HL-60/S4 treated with retinoic acid at 250 ng/mL for 4 days and 3 days (cell line): ENCODE results near the gene PLB1.
"Not testable (repeated sequence)": the region's sequence is repeated elsewhere in the genome, so short reads cannot be mapped to it uniquely, and the experiment has no call there.

Source experiments
- in situ Hi-C: fragments of 300-500 bp; cut with MboI; formaldehyde crosslinking; loops from 2 replicates; pipeline ENCODE4 v1.7.0; 2022; ENCODE audit warnings: low sequenced_read_pairs

The PLB1 gene

DNA sequence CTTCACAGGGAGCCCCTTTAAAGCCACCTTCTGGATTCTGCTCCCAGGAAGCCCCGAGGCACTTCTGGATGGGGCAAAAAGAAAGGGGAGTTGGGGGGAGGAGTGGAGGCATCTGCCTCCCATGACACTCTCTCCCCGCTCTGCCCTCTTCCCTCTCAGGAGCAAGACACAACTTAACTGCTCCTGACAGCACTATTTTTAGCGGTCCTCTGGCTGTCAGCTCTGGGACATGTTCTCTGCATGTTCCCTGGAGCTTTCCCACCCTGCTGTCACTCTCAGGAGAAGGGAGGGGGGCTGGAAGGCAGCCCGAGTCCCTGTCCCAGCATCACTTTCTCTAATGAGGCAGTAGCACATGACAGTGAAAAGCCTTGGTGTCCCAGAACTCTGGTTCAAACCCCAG, 32.3 kb downstream of the PLB1 start:
- in situ Hi-C loops = no loop called here

DNA sequence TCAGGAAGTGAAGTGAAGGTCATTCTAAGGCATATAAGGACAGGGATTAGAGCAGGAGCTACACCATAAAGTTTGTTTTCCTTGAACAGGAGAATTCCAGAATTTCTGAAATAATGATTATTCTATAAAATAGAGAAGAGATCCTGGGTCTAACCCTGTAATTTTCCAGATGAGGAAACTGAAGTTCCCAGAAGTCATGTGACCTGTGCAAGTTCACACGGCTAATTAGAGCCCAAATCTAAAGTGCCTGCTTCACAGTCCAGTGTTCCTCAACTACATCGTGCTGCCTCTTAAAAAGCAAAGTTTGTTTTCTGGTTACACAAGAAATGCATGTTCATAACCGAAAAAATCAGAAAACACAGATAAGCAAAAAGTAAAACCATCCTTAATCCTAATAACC, 34.9 kb downstream of the PLB1 start:
- in situ Hi-C loops = no loop called here

- in situ Hi-C loops = no loop called here
Measured at GRCh38 chr2:28532399-28532798, 36.5 kb downstream of the PLB1 start.

DNA sequence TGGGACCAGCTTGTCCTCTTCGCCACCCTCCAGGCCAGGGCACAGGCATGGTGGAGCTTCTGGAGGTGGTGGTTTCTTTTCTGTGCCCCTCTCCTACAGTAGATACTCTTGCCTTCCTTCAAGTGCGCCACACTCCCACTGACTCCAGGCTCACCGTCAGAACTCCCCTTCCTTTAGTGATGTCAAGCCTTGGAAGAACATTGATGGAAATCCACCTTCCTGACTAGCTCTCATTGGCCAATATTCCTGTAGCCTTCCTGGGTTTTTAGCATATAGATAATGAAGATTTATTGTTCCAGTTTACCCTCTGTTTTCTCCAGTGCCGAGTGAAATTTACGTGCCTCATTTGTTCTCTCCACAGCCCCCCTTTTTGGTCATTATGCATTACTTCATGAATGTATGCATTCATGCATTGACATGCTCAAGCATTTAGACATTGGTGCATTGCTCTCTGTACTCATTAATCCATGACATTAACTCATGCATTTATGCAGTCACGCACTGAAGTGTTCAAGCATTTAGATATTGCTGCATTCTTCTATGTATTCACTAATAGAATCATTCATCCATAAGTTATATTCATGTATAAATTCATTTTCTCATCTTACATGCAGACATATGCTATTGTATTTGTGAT, 37.3 kb downstream of the PLB1 start:
- in situ Hi-C loops = no loop called here

DNA sequence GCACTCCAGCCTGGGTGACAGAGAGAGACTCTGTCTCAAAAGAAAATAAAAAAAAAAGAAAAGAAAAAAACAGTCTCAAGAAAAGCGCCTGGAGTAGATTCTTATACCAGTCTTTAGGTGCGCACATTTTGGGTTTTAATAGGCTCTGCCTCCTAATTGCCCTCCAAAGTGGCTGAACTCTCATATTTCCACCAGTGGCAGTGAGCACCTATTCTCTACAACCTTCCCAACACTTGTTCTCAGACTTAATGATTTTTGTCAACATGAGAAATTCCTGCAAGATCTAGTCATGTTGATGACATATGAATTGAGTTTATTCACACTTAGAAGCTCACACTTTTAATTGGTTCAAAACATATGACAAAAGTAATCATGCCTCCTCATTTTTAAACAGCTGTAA, 39.0 kb downstream of the PLB1 start:
- in situ Hi-C loops = no loop called here

DNA sequence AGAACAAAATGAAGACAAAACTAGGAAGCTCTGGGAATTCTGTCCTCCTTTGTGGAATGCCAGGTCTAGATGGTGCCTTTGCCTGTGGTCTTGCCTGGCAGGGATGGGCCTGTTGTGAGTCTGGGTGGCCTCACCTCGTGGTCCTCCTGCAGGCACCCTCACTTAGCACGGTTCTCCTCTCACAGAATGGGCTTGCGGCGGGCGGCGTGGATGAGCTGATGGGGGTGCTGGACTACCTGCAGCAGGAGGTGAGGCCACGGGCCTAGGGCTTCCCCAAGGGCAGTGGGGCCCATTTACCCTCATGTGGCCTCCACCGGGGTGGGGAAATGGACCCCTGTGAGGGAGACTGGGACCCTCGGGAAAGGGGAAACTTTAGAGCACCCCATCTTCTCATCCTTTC, 42.3 kb downstream of the PLB1 start:
- in situ Hi-C loops = no loop called here

DNA sequence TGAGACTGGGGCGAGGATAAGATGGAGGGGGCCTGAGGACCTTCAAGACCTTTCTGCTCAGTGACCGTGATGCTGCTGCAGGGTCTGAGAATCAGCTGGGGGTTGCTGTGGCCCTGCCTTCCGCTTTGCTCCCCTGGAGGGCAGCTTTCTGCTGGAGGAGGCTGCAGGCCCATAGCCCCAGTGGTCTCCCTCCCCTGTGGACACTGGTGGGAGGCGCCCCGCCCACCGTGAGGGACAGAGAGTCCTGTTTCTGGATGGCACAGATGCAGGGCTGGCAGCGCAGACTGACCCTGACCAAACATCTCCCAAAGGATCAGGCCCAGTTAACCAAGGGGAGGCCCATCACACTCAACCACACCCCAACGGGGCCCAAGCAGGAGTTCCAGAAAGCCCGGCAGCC, 42.8 kb downstream of the PLB1 start:
- in situ Hi-C loops = no loop called here

- in situ Hi-C loops = no loop called here
Measured at GRCh38 chr2:28539118-28539541, 43.3 kb downstream of the PLB1 start.

- in situ Hi-C loops = no loop called here
Measured at GRCh38 chr2:28543316-28544035, 47.6 kb downstream of the PLB1 start.

- in situ Hi-C loops = no loop called here
Measured at GRCh38 chr2:28544036-28544346, 48.1 kb downstream of the PLB1 start.

- in situ Hi-C loops = no loop called here
Measured at GRCh38 chr2:28544405-28544921, 48.6 kb downstream of the PLB1 start.

- in situ Hi-C loops = no loop called here
Measured at GRCh38 chr2:28544922-28545589, 49.2 kb downstream of the PLB1 start.

DNA sequence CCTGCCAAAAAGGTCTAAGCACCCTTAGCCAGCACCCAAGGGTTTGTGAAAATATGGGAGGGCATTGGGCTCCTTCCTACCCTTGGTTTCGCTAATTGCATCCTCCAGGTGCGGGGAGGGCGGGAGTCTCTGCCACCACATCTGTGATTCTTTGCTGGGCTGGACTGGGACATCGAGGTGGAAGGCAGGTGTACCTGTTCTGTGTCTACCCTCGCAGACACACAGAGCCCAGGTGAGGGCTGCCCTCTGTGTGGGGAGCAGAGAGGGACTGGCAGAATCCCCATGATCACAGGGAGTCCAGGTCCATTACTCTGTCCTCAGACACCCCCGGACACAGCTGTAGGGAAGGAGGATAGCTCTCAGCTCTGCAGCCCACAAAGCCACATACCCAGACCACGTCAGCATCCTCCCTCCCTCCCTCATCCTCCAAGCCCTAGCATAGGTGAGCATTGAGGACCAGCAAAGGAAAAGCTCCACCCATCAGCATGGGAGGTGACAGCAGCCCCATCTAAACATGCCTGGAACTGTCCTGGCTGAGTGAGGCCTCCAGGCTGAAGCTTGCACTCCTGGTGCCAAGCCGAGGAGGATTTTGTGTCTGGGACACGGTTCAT, 49.8 kb downstream of the PLB1 start:
- in situ Hi-C loops = no loop called here

DNA sequence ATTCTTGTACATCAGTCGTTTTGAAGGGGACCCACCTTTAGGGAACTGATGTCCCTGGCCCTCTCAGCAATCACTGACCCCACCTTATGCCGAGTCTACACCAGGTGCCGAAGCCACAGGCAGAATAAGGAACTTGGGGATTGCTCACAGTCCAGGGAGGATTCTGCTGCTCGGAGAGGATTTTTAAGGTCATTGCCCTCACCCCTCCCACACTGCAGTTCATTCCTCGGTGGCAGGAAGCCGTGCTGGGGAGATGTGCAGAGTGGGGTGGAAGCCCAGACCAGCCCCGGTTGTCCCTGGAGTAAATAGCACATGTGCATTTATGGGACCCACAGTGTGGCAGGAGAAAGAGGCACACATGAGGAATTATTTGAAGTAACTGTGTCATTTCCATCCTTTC, 50.4 kb downstream of the PLB1 start:
- in situ Hi-C loops = no loop called here

- in situ Hi-C loops = no loop called here
Measured at GRCh38 chr2:28547223-28547860, 51.5 kb downstream of the PLB1 start.

DNA sequence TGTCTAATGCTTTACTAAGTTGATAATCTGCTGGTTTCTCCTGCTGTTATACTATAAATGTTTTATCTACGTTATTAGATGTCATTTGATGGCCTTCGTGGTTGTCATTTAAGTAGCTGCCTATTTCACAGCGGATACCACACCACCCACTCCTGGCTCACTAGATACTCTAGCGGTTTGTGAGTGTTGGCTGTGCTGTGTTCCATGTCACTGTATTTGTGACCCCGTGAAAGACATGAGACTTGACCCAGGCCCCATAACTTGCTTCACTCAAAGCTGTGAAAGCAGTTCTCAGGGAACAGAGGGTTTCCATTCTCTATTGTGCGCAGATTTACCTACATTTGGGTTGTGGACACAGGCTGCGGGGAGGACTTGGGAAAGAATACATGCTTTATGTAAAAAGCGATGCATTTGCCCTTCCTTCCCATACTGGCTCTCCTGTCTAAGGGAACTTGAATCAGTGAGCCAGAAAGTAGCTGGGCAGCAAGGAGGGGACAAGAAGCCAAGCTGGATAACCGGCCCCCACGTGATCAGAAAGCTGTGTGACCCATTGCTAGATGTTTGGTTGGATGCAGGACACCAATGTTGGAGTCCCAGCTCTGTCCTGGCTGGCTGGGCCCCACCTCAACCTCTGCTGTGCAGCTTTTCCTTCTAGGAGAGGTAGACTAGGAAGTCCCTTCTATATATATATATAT, 52.2 kb downstream of the PLB1 start:
- in situ Hi-C loops = no loop called here

- in situ Hi-C loops = not testable (repeated sequence)
Measured at GRCh38 chr2:28550345-28550744, 54.5 kb downstream of the PLB1 start.

GRCh38 chr2:28552045-28552823, 56.4 kb downstream of the PLB1 start:
- in situ Hi-C loops = no loop called here

GRCh38 chr2:28556303-28556702, 60.4 kb downstream of the PLB1 start:
- in situ Hi-C loops = no loop called here
